DOHH2 (cell line): Measurements from ENCODE around the gene GVQW3.

Experiments used
- H3F3A ChIP-seq: fragments of 200-600 bp; sonication (generic), shearing (Covaris generic); 2 replicates; pipeline ENCODE4 v1.6.0; 2016; ENCODE audit warnings: antibody characterized with exemption, mild to moderate bottlenecking; ENCODE audit not compliant: control insufficient read depth, insufficient read depth
- H3K27ac ChIP-seq: fragments of 200-600 bp; sonication (generic); 2 replicates; pipeline ENCODE4 v1.5.1; 2014; ENCODE audit warnings: low read depth, mild to moderate bottlenecking, low read length, moderate library complexity
- H3K27me3 ChIP-seq: fragments of 200-600 bp; sonication (generic); 2 replicates; pipeline ENCODE4 v1.6.1; 2014; ENCODE audit warnings: mild to moderate bottlenecking, low read length, mixed read lengths; ENCODE audit not compliant: control insufficient read depth
- H3K36me3 ChIP-seq: fragments of 200-600 bp; sonication (generic); 2 replicates; pipeline ENCODE4 v1.6.1; 2014; ENCODE audit warnings: mild to moderate bottlenecking, low read length, moderate library complexity, mixed read lengths; ENCODE audit not compliant: control insufficient read depth
- H3K4me1 ChIP-seq: fragments of 200-600 bp; sonication (generic); 2 replicates; pipeline ENCODE4 v1.6.1; 2014; ENCODE audit warnings: mild to moderate bottlenecking, low read length, mixed read lengths; ENCODE audit not compliant: control insufficient read depth
- H3K4me2 ChIP-seq: fragments of 200-600 bp; sonication (generic); 2 replicates; pipeline ENCODE4 v1.6.0; 2014; ENCODE audit warnings: mild to moderate bottlenecking, low read length, moderate library complexity
- H3K4me3 ChIP-seq: fragments of 200-600 bp; sonication (generic); 2 replicates; pipeline ENCODE4 v1.5.1; 2014; ENCODE audit warnings: mild to moderate bottlenecking, low read length, mixed read lengths
- H3K79me2 ChIP-seq: fragments of 200-600 bp; sonication (generic); 2 replicates; pipeline ENCODE4 v1.6.1; 2014; ENCODE audit warnings: mild to moderate bottlenecking, low read length, mixed read lengths; ENCODE audit not compliant: control insufficient read depth
- H3K9me2 ChIP-seq: fragments of 200-600 bp; sonication (generic); replicated peaks from 2 replicates; pipeline ENCODE4 v1.6.1; 2014; ENCODE audit warnings: mild to moderate bottlenecking, low read length, mixed read lengths; ENCODE audit not compliant: control insufficient read depth
- H3K9me3 ChIP-seq: fragments of 200-600 bp; sonication (generic); 2 replicates; pipeline ENCODE4 v1.6.1; 2014; ENCODE audit warnings: antibody characterized with exemption, low read length, mixed read lengths; ENCODE audit not compliant: control insufficient read depth, insufficient read depth
- H4K20me1 ChIP-seq: fragments of 200-600 bp; sonication (generic); 2 replicates; pipeline ENCODE4 v1.6.0; 2014; ENCODE audit warnings: low read depth, mild to moderate bottlenecking, antibody characterized with exemption, low read length, moderate library complexity; ENCODE audit not compliant: control insufficient read depth, insufficient read depth
- CTCF ChIP-seq: fragments of 200-600 bp; sonication (generic); IDR thresholded peaks from one replicate; pipeline ENCODE4 v1.5.1; 2014; ENCODE audit warnings: antibody characterized with exemption, mild to moderate bottlenecking, low read depth, low read length; ENCODE audit not compliant: poor library complexity, severe bottlenecking
- EZH2phosphoT487 ChIP-seq: fragments of 200-600 bp; sonication (generic); IDR thresholded peaks from 2 replicates; pipeline ENCODE4 v1.6.1; 2017; ENCODE audit warnings: borderline replicate concordance, mild to moderate bottlenecking, antibody characterized with exemption, low read length, moderate library complexity, mixed read lengths

Gene GVQW3

GRCh38 chr11:76453248-76453647, 72.1 kb downstream of the GVQW3 start:
- no peaks in the 10 kb centered on the region for H3K4me1 ChIP-seq
- peaks cover 7% of the 10 kb centered on the region; the same call in 1 of the 2 replicates for H3K79me2 ChIP-seq
- H3K36me3 ChIP-seq, result peaks cover 64% of the 10 kb centered on the region

DNA sequence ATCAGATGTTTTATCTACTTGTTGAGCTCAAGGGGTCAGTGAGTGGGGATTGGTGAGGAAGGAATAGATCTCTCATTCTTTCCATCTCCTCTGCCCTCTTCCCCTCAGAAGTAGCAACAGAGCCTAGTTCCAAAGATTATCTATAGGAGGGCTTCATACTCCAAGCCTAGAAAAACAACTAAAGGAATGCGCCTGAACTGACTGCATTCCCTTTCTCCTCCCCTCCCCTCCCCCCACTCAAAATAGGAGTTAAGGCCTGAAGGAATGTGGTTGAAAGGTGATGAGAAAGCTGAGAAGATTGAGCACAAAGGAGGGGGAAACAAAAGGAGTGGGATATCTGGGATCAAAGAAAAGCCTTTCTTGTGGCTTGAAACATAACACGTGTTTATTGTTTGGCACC, 74.2 kb downstream of the GVQW3 start:
- H3K79me2 ChIP-seq, result no peaks in the 10 kb centered on the region
- no peak overlapping the region for H3K4me2 ChIP-seq
- TF ChIP-seq CTCF (no peak), EZH2phosphoT487 (no peak)
- H4K20me1 ChIP-seq, result no peaks in the 10 kb centered on the region
- H3K4me1 ChIP-seq, result no peaks in the 10 kb centered on the region
- no peaks in the 10 kb centered on the region for H3K27me3 ChIP-seq
- no peak overlapping the region for H3K4me3 ChIP-seq
- no peaks in the 10 kb centered on the region for H3K9me2 ChIP-seq
- H3K27ac ChIP-seq, result no peak overlapping the region
- H3K36me3 ChIP-seq, result peaks cover 64% of the 10 kb centered on the region
- no peaks in the 10 kb centered on the region for H3F3A ChIP-seq
- H3K9me3 ChIP-seq, result no peaks in the 10 kb centered on the region

More at GRCh38 chr11:76453248-76453647, 72.1 kb downstream of the GVQW3 start:
- no peak overlapping the region for H3K4me2 ChIP-seq
- H3K4me3 ChIP-seq, result no peak overlapping the region
- H3K27me3 ChIP-seq, result no peaks in the 10 kb centered on the region
- H3K9me2 ChIP-seq, result no peaks in the 10 kb centered on the region
- no peaks in the 10 kb centered on the region for H3F3A ChIP-seq
- H3K27ac ChIP-seq, result no peak overlapping the region
- H3K9me3 ChIP-seq, result no peaks in the 10 kb centered on the region
- TF ChIP-seq CTCF, result no peak
- no peak for TF ChIP-seq EZH2phosphoT487
- no peaks in the 10 kb centered on the region for H4K20me1 ChIP-seq

- Histone ChIP-seq H3K9me3 (no peaks in the 10 kb centered on the region), H3K9me2 (no peaks in the 10 kb centered on the region), H4K20me1 (no peaks in the 10 kb centered on the region), H3K36me3 (peaks cover 63% of the 10 kb centered on the region), H3K4me1 (no peaks in the 10 kb centered on the region), H3K27me3 (no peaks in the 10 kb centered on the region), H3K79me2 (no peaks in the 10 kb centered on the region), H3F3A (no peaks in the 10 kb centered on the region), H3K27ac (no peak overlapping the region), H3K4me2 (no peak overlapping the region), H3K4me3 (no peak overlapping the region)
- TF ChIP-seq CTCF (no peak), EZH2phosphoT487 (no peak)
These were observed 74.8 kb downstream of the GVQW3 start for GRCh38 chr11:76455931-76456330.
